OCI-LY3 (cell line): ENCODE measurements around the gene ACTR5.

Experiments used
- H2AFZ ChIP-seq: fragments of 200-600, 300-600 bp; shearing (Covaris generic); 2 replicates; pipeline ENCODE4 v1.6.0; 2014; ENCODE audit warnings: antibody characterized with exemption, low read depth, low read length
- H3K27ac ChIP-seq: fragments of 200-600, 300-600 bp; sonication (generic); 2 replicates; pipeline ENCODE4 v1.5.1; 2014; ENCODE audit warnings: mild to moderate bottlenecking, low read length, moderate library complexity, mixed read lengths
- H3K27me3 ChIP-seq: fragments of 200-600, 300-600 bp; sonication (generic); 2 replicates; pipeline ENCODE4 v1.6.1; 2014; ENCODE audit warnings: low read depth, low read length, mixed read lengths
- H3K36me3 ChIP-seq: fragments of 200-600, 300-600 bp; sonication (generic); replicated peaks from 2 replicates; pipeline ENCODE3; 2014; ENCODE audit warnings: low read depth, low read length, mixed read lengths
- H3K4me1 ChIP-seq: fragments of 300-600, 200-600 bp; sonication (generic); 2 replicates; pipeline ENCODE4 v1.6.1; 2014; ENCODE audit warnings: low read length, mixed read lengths
- H3K4me2 ChIP-seq: fragments of 200-600, 300-600 bp; sonication (generic); 2 replicates; pipeline ENCODE4 v1.6.1; 2014; ENCODE audit warnings: low read length, mixed read lengths
- H3K4me3 ChIP-seq: fragments of 300-600, 200-600 bp; sonication (generic); 2 replicates; pipeline ENCODE4 v1.5.1; 2014; ENCODE audit warnings: antibody characterized with exemption, mild to moderate bottlenecking, low read length, moderate library complexity
- H3K79me2 ChIP-seq: fragments of 300-600, 200-600 bp; shearing (Covaris generic); 2 replicates; pipeline ENCODE4 v1.6.1; 2014; ENCODE audit warnings: mild to moderate bottlenecking, low read length, mixed read lengths
- H3K9ac ChIP-seq: fragments of 300-600, 200-600 bp; shearing (Covaris generic); 2 replicates; pipeline ENCODE4 v1.6.0; 2014; ENCODE audit warnings: mild to moderate bottlenecking, low read length, moderate library complexity
- H3K9me3 ChIP-seq: fragments of 200-600, 300-600 bp; shearing (Covaris generic); 2 replicates; pipeline ENCODE4 v1.6.1; 2014; ENCODE audit warnings: low read length, mixed read lengths; ENCODE audit not compliant: insufficient read depth
- H4K20me1 ChIP-seq: fragments of 200-600, 300-600 bp; sonication (generic); 2 replicates; pipeline ENCODE4 v1.6.1; 2016; ENCODE audit warnings: low read length, mixed read lengths; ENCODE audit not compliant: insufficient read depth
- EZH2phosphoT487 ChIP-seq: fragments of 200-600 bp; shearing (Covaris generic); IDR thresholded peaks from 2 replicates; pipeline ENCODE4 v1.6.1; 2018; ENCODE audit warnings: antibody characterized with exemption, mixed run types, low read depth
- TF ChIP-seq, protein P1 (sequence below): fragments of 200-600, 300-600 bp; sonication (generic); IDR thresholded peaks from 2 replicates; pipeline ENCODE4 v1.5.1; 2014; ENCODE audit warnings: antibody characterized with exemption, low read length, low read depth

ACTR5 gene

DNA sequence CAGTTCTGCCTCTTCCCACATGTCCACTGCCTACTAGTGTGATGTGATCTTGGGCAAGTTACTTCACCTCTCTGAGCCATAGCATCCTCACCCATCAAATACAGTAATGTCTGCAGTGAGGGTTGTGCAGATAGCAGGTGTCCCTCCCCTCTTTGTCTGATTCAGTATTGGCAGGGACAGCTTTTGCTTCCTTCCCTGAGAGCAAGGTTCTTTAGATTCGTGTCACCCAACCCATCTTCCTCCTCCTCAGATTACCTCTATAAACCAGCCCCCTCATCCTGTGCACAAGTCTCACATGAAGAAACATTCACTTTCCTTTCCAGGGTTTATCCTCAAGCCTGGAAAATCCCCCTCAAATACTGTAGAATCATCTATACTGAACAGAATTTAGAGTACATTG is 15.4 kb downstream of the ACTR5 start:
- Histone ChIP-seq H3K4me1 (no peaks in the 10 kb centered on the region), H3K4me2 (no peak overlapping the region), H2AFZ (no peak overlapping the region), H3K9ac (no peak overlapping the region), H3K4me3 (no peak overlapping the region), H3K27ac (no peak overlapping the region), H3K79me2 (no peaks in the 10 kb centered on the region), H3K9me3 (no peaks in the 10 kb centered on the region), H3K36me3 (peaks cover 63% of the 10 kb centered on the region), H4K20me1 (no peaks in the 10 kb centered on the region), H3K27me3 (no peaks in the 10 kb centered on the region)
- TF ChIP-seq EZH2phosphoT487: no peak
- TF ChIP-seq, protein P1, sequence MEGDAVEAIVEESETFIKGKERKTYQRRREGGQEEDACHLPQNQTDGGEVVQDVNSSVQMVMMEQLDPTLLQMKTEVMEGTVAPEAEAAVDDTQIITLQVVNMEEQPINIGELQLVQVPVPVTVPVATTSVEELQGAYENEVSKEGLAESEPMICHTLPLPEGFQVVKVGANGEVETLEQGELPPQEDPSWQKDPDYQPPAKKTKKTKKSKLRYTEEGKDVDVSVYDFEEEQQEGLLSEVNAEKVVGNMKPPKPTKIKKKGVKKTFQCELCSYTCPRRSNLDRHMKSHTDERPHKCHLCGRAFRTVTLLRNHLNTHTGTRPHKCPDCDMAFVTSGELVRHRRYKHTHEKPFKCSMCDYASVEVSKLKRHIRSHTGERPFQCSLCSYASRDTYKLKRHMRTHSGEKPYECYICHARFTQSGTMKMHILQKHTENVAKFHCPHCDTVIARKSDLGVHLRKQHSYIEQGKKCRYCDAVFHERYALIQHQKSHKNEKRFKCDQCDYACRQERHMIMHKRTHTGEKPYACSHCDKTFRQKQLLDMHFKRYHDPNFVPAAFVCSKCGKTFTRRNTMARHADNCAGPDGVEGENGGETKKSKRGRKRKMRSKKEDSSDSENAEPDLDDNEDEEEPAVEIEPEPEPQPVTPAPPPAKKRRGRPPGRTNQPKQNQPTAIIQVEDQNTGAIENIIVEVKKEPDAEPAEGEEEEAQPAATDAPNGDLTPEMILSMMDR: no peak

GRCh38 chr20:38764567-38765318 is 16.5 kb downstream of the ACTR5 start:
- Histone ChIP-seq H3K9me3 (no peaks in the 10 kb centered on the region), H4K20me1 (no peaks in the 10 kb centered on the region), H3K4me3 (no peak overlapping the region), H3K4me2 (no peak overlapping the region), H3K27me3 (no peaks in the 10 kb centered on the region), H3K4me1 (no peaks in the 10 kb centered on the region), H3K36me3 (peaks cover 61% of the 10 kb centered on the region), H3K9ac (no peak overlapping the region), H2AFZ (no peak overlapping the region), H3K27ac (no peak overlapping the region), H3K79me2 (no peaks in the 10 kb centered on the region)
- no peak for TF ChIP-seq EZH2phosphoT487
- TF ChIP-seq, protein P1: no peak

- no peak overlapping the region for H2AFZ ChIP-seq
- H3K4me1 ChIP-seq: no peaks in the 10 kb centered on the region
- no peak overlapping the region for H3K4me2 ChIP-seq
- H3K9ac ChIP-seq: no peak overlapping the region
- H3K27me3 ChIP-seq: no peaks in the 10 kb centered on the region
- TF ChIP-seq, protein P1: no peak
- TF ChIP-seq EZH2phosphoT487: no peak
- H3K79me2 ChIP-seq: no peaks in the 10 kb centered on the region
- H3K27ac ChIP-seq: no peak overlapping the region
- H3K4me3 ChIP-seq: no peak overlapping the region
- H3K36me3 ChIP-seq: peaks cover 60% of the 10 kb centered on the region
- H3K9me3 ChIP-seq: no peaks in the 10 kb centered on the region
- no peaks in the 10 kb centered on the region for H4K20me1 ChIP-seq
Measured at GRCh38 chr20:38766071-38766470, 17.8 kb downstream of the ACTR5 start.

DNA sequence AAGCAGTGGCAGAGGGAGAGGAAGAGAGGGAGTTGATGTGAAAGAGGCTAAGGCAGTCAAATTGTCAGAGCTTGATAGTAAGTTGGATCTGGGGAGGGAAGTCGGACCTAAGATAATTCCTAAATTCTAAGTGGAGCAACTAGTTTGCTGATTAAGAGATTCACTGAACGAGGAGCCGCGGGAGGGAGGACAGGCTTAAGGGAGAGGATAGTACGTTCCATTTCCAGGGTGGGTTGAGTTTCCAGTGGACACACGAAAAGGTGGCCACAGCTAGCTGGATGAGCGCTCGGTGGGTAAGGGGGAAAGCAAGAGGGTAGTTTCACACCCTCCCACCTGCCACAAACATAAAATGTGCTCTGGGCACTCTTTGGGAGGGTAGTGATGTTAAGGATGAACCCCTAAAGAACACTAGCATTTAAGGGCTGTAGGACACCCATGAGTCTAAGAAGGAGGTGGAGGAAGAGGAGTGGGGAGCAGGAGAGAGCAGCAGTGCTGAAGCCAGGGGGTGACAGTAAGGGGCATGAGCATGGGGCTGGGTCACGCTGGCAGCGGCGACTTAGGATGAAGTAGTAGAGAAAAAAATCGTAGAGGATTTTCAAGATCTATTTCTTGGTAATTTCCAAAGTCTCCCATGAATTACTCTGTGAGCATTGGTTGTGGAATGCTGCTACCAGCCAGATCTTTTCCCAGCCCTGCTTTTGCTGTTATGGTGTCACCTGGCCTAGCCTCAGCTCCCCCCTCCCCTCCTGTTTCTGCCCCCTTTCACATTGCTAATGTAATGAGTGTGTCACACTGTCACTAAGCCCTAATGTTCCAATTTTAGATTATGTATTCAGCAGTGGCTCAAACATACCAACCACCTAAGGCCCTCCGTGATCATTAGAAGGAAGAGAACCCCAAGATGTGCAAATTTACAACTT is 21.4 kb downstream of the ACTR5 start:
- H3K4me3 ChIP-seq: no peak overlapping the region
- H2AFZ ChIP-seq: no peak overlapping the region
- no peaks in the 10 kb centered on the region for H4K20me1 ChIP-seq
- H3K9ac ChIP-seq: no peak overlapping the region
- H3K27me3 ChIP-seq: no peaks in the 10 kb centered on the region
- H3K4me2 ChIP-seq: no peak overlapping the region
- H3K79me2 ChIP-seq: no peaks in the 10 kb centered on the region
- no peaks in the 10 kb centered on the region for H3K4me1 ChIP-seq
- TF ChIP-seq EZH2phosphoT487: no peak
- TF ChIP-seq, protein P1: no peak
- H3K9me3 ChIP-seq: no peaks in the 10 kb centered on the region
- H3K27ac ChIP-seq: no peak overlapping the region
- H3K36me3 ChIP-seq: peaks cover 65% of the 10 kb centered on the region
